SK-N-SH (cell line): ENCODE data around the gene STAM2.
A peak's percentile ranks its signal among the peaks of the same experiment; 100 is the strongest.

Experiments used
- CTCF ChIP-seq: fragments of 200-600 bp; sonication (generic); IDR thresholded peaks from 2 replicates; pipeline ENCODE4 v1.6.1; 2017; ENCODE audit warnings: antibody characterized with exemption, mild to moderate bottlenecking, moderate library complexity
- GABPA ChIP-seq: IDR thresholded peaks from 2 replicates; pipeline ENCODE4 v1.4.0; 2012; ENCODE audit warnings: low read depth, mild to moderate bottlenecking
- GATA2 ChIP-seq: sonication (generic); formaldehyde crosslinking; IDR thresholded peaks from 2 replicates; pipeline ENCODE4 v1.5.0; 2020; ENCODE audit warnings: mild to moderate bottlenecking, missing genetic modification reagents
- MAX ChIP-seq: IDR thresholded peaks from 2 replicates; pipeline ENCODE4 v1.4.0; 2012; ENCODE audit warnings: low read depth
- POLR2AphosphoS5 ChIP-seq: IDR thresholded peaks from 2 replicates; pipeline ENCODE4 v1.6.1; 2012; ENCODE audit warnings: low read depth, low read length
- RAD21 ChIP-seq: IDR thresholded peaks from 2 replicates; pipeline ENCODE4 v1.6.1; 2012; ENCODE audit warnings: mild to moderate bottlenecking, low read length
- RCOR1 ChIP-seq: fragments of 150-350 bp; IDR thresholded peaks from 2 replicates; pipeline ENCODE4 v1.6.1; 2017; ENCODE audit warnings: antibody characterized with exemption, low read length
- RFX5 ChIP-seq: IDR thresholded peaks from 2 replicates; pipeline ENCODE4 v1.6.1; 2012; ENCODE audit warnings: mild to moderate bottlenecking, improper control_type of control experiment, low read length
- USF1 ChIP-seq: IDR thresholded peaks from 2 replicates; pipeline ENCODE4 v1.4.0; 2012; ENCODE audit warnings: low read depth, borderline replicate concordance
- USF2 ChIP-seq: fragments of 150-350 bp; IDR thresholded peaks from 2 replicates; pipeline ENCODE4 v1.6.1; 2017; ENCODE audit warnings: antibody characterized with exemption, low read length, low read depth, borderline replicate concordance
- YY1 ChIP-seq: IDR thresholded peaks from 2 replicates; pipeline ENCODE4 v1.4.0; 2012; ENCODE audit warnings: low read depth, mild to moderate bottlenecking

- no peak for TF ChIP-seq GATA2 (CRISPR knock-in tag)
- no peak for TF ChIP-seq YY1
- peak; percentile 34; the same call in 1 of the 2 replicates for TF ChIP-seq POLR2AphosphoS5
- TF ChIP-seq CTCF, result no peak
- TF ChIP-seq USF1, result no peak; the same call in 1 of the 2 replicates
- no peak; the same call in 1 of the 2 replicates for TF ChIP-seq GABPA
- TF ChIP-seq USF2, result no peak
- peak; percentile 25; the same call in 1 of the 2 replicates for TF ChIP-seq RFX5
- peak; percentile 77 for TF ChIP-seq MAX
- TF ChIP-seq RCOR1, result no peak
- TF ChIP-seq RAD21, result no peak
Measured at GRCh38 chr2:152200565-152201465, 25.3 kb upstream of the STAM2 start.
